ENCODE data around the gene COL8A1. TPM values are rescaled to one million over a fixed set of nuclear protein-coding genes. Genes with fewer than 3 reads are reported as not detected.

Gene COL8A1
- total and polyA plus RNA-seq, 2 donors, result 0.09 to 5.9 TPM

DNA sequence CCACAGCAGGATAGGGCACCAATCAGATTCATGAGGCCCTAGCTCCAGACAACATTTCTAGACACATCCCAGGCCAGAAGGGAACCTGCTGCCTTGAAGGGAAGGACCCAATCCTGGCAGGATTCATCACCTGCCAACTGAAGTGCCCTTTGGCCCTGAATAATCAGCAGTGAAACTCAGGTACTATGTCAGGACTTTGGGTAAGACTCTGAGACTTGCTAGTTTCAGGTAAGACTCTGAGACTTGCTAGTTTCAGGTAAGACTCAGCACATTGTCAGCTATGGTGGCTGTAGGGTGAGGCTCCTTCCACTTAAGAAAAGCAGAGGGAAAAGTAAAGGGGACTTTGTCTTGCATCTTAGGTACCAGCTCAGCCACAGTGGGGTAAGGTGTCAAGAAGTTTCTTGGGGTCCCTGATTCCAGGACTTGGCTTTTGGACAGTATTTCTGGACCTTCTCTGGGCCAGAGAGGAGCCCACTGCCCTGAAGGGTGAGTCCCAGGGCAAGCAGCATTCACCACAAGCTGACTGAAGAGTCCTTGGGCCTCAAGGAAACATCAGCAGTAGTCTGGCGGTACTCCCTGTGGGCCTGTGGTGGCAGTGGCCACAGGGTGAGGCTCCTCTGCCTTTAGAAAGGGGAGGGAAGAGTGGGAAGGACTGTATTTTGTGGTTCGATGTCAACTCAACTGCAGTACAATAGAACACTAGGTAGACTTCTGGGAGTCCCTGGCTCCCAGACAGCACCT lies 13.7 kb upstream of the COL8A1 start:
- Histone ChIP-seq H3K36me3 (ENCODE audit: control insufficient read depth in 2 of 2, insufficient read depth in 2 of 2, low read length in 1 of 2) (no peaks in the 10 kb centered on the region), H3K4me3 (ENCODE audit: low read length in 2 of 2) (no peak overlapping the region), H3K27me3 (ENCODE audit: control insufficient read depth in 2 of 2, insufficient read depth in 1 of 2, low read length in 1 of 2) (no peaks in the 10 kb centered on the region), H3K27ac (ENCODE audit: low read depth in 1 of 2, low read length in 1 of 2) (no peak overlapping the region), H3K4me1 (ENCODE audit: control insufficient read depth in 2 of 2, insufficient read depth in 2 of 2, low read length in 2 of 2) (no peaks in the 10 kb centered on the region), H3K9me3 (ENCODE audit: control insufficient read depth in 2 of 2, insufficient read depth in 1 of 2, low read length in 1 of 2) (no peaks in the 10 kb centered on the region)
- no peak for DNase-seq (ENCODE audit: low read depth in 6 of 9, low spot score in 9 of 9)
- WGBS, result 93% methylated on average over 2 of the region's 2 CpGs

DNA sequence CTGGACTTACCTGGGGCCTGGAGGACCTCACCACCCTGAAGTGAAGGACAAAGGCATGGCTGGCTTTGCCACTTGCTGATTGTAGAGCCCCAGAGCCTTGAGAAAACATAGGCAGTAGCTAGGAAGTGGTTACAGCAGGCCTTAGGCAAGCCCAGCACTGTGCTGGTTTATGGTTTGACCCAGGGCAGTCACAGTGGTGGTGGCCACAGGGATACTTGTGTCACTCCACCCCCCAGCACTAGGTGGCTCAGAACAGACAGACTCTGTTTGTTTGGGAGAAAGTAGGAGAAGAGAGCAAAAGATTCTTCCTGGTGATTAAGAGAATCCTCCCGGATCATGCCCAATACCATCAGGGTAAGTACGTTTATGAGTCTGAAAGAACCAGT lies 13.2 kb upstream of the COL8A1 start:
- H3K4me1 ChIP-seq (ENCODE audit: control insufficient read depth in 2 of 2, insufficient read depth in 2 of 2, low read length in 2 of 2), result no peaks in the 10 kb centered on the region
- H3K27ac ChIP-seq (ENCODE audit: low read depth in 1 of 2, low read length in 1 of 2), result no peak overlapping the region
- H3K4me3 ChIP-seq (ENCODE audit: low read length in 2 of 2), result no peak overlapping the region
- no peaks in the 10 kb centered on the region for H3K27me3 ChIP-seq (ENCODE audit: control insufficient read depth in 2 of 2, insufficient read depth in 1 of 2, low read length in 1 of 2)
- no peaks in the 10 kb centered on the region for H3K36me3 ChIP-seq (ENCODE audit: control insufficient read depth in 2 of 2, insufficient read depth in 2 of 2, low read length in 1 of 2)
- DNase-seq (ENCODE audit: low read depth in 6 of 9, low spot score in 9 of 9), result no peak
- WGBS, result 66% methylated on average over 2 of the region's 2 CpGs
- H3K9me3 ChIP-seq (ENCODE audit: control insufficient read depth in 2 of 2, insufficient read depth in 1 of 2, low read length in 1 of 2), result no peaks in the 10 kb centered on the region

DNA sequence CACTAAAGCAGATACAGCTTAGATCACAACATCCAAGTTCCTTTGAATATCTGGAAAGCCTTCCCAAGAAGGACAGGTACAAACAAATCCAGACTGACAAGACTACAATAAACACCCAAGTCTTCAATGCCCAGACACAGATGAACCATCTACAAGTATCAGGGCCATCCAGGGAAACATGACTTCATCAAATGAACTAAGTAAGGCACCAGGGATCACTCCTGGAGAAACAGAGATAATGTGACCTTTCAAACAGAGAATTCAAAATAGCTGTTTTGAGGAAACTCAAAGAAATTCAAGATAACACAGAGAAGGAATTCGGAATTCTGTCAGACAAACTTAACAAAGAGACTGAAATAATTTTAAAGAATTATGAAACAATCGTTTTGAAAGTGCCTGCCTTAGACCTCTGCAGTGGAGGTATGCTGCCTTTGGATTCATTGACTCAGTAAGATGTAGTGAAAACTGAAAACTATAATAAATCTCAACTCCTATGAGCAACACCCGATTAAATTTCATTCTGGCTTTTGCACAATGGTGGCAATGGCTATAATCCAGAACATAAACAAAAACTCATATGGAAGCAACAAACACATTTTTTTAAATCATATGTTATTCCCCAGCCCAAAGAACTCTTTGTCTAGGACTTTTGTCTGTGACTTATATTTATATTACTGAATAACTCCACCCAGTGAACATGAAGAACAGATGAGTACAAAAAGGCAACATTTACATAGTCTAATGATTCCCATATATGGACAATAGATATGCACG lies 12.6 kb upstream of the COL8A1 start:
- H3K4me1 ChIP-seq (ENCODE audit: control insufficient read depth in 2 of 2, insufficient read depth in 2 of 2, low read length in 2 of 2), result no peaks in the 10 kb centered on the region
- H3K27ac ChIP-seq (ENCODE audit: low read depth in 1 of 2, low read length in 1 of 2), result no peak overlapping the region
- no peaks in the 10 kb centered on the region for H3K36me3 ChIP-seq (ENCODE audit: control insufficient read depth in 2 of 2, insufficient read depth in 2 of 2, low read length in 1 of 2)
- no peak for DNase-seq (ENCODE audit: low read depth in 6 of 9, low spot score in 9 of 9)
- H3K4me3 ChIP-seq (ENCODE audit: low read length in 2 of 2), result no peak overlapping the region
- 89% methylated on average over 4 of the region's 4 CpGs for WGBS
- no peaks in the 10 kb centered on the region for H3K27me3 ChIP-seq (ENCODE audit: control insufficient read depth in 2 of 2, insufficient read depth in 1 of 2, low read length in 1 of 2)
- no peaks in the 10 kb centered on the region for H3K9me3 ChIP-seq (ENCODE audit: control insufficient read depth in 2 of 2, insufficient read depth in 1 of 2, low read length in 1 of 2)

DNA sequence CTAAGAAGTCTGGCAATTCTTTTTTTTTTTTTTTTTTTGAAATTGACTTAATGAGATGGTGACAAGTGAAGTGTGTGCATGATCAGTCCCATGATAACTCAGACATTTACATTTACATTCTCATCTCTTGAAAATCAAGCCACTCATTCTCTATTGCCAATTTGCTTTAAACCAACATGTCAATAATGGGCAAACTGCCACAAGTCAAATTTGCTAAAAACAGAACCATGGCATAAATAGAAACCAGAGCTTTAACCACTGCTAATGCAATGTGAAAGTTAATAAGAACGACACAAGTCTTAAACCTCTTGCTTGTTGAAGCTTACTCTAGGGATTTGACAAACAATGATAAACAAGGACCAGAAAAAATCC lies 12.0 kb upstream of the COL8A1 start:
- Histone ChIP-seq H3K27ac (ENCODE audit: low read depth in 1 of 2, low read length in 1 of 2) (no peak overlapping the region), H3K27me3 (ENCODE audit: control insufficient read depth in 2 of 2, insufficient read depth in 1 of 2, low read length in 1 of 2) (no peaks in the 10 kb centered on the region), H3K4me3 (ENCODE audit: low read length in 2 of 2) (no peak overlapping the region), H3K36me3 (ENCODE audit: control insufficient read depth in 2 of 2, insufficient read depth in 2 of 2, low read length in 1 of 2) (no peaks in the 10 kb centered on the region), H3K4me1 (ENCODE audit: control insufficient read depth in 2 of 2, insufficient read depth in 2 of 2, low read length in 2 of 2) (no peaks in the 10 kb centered on the region), H3K9me3 (ENCODE audit: control insufficient read depth in 2 of 2, insufficient read depth in 1 of 2, low read length in 1 of 2) (no peaks in the 10 kb centered on the region)
- 93% methylated on average over 1 of the region's 1 CpG for WGBS
- no peak for DNase-seq (ENCODE audit: low read depth in 6 of 9, low spot score in 9 of 9)

DNA sequence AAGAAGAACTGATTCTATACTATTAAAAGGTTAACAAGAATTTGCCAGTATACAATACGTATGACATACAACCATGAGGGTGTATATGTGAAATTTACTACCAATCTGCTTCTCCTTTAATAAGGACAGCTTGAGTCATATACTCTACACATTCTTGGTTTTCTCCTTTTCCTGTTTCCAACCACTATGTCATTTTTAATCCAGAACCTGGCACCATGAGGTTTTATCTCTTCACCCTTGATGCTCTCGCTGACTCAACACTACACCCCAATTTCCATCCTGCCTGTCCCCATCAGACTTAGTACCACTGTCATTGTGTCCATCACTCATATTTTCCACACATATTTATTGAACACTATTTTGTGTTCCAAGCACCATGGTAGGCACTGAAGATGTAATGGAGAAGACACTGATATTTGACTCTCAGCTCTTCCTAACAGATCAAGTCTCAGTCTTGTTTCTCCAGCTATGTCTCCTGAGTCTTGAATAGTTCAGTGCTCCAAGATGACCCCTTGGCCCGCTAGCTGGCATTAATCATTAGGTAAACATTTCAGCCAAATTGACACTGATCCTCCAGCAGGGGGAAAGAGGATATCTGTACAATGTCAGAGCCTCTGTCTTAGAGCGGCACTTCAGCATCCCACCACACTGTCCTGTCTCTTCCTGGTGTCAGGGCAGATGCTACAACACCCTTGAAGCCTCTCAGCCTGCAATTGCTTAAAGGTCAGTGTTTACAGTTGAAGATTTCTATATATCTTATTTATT lies 11.2 kb upstream of the COL8A1 start:
- Histone ChIP-seq H3K4me1 (ENCODE audit: control insufficient read depth in 2 of 2, insufficient read depth in 2 of 2, low read length in 2 of 2) (no peaks in the 10 kb centered on the region), H3K4me3 (ENCODE audit: low read length in 2 of 2) (no peak overlapping the region), H3K9me3 (ENCODE audit: control insufficient read depth in 2 of 2, insufficient read depth in 1 of 2, low read length in 1 of 2) (no peaks in the 10 kb centered on the region), H3K27ac (ENCODE audit: low read depth in 1 of 2, low read length in 1 of 2) (no peak overlapping the region), H3K36me3 (ENCODE audit: control insufficient read depth in 2 of 2, insufficient read depth in 2 of 2, low read length in 1 of 2) (no peaks in the 10 kb centered on the region), H3K27me3 (ENCODE audit: control insufficient read depth in 2 of 2, insufficient read depth in 1 of 2, low read length in 1 of 2) (no peaks in the 10 kb centered on the region)
- 70% methylated on average over 4 of the region's 4 CpGs for WGBS
- DNase-seq (ENCODE audit: low read depth in 6 of 9, low spot score in 9 of 9), result no peak

DNA sequence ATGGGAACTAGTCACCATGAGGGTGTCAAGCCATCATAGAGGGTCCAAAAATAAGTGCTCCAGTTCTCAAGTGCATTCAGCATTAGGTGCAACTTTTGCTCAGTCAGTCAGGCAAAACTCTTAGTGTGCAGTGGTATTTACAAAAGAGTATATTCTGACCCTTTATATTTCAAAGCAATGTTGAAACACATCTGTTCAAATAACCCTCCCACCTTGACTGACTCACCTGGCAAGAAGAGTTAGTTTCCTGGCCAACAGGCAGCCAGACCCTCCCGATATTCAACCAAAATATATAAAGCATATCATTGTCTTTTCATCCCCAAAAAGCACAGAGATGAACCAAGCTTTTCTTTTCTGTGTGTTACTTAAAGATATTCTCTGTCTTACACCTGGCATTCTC lies 7.6 kb upstream of the COL8A1 start:
- Histone ChIP-seq H3K4me1 (ENCODE audit: control insufficient read depth in 2 of 2, insufficient read depth in 2 of 2, low read length in 2 of 2) (no peaks in the 10 kb centered on the region), H3K4me3 (ENCODE audit: low read length in 2 of 2) (no peak overlapping the region), H3K36me3 (ENCODE audit: control insufficient read depth in 2 of 2, insufficient read depth in 2 of 2, low read length in 1 of 2) (no peaks in the 10 kb centered on the region), H3K27ac (ENCODE audit: low read depth in 1 of 2, low read length in 1 of 2) (no peak overlapping the region), H3K9me3 (ENCODE audit: control insufficient read depth in 2 of 2, insufficient read depth in 1 of 2, low read length in 1 of 2) (no peaks in the 10 kb centered on the region), H3K27me3 (ENCODE audit: control insufficient read depth in 2 of 2, insufficient read depth in 1 of 2, low read length in 1 of 2) (peaks cover 0 to 6% of the 10 kb centered on the region in 2 donors)
- no peak for DNase-seq (ENCODE audit: low read depth in 6 of 9, low spot score in 9 of 9)
- WGBS, result 92% methylated on average over 1 of the region's 1 CpG

DNA sequence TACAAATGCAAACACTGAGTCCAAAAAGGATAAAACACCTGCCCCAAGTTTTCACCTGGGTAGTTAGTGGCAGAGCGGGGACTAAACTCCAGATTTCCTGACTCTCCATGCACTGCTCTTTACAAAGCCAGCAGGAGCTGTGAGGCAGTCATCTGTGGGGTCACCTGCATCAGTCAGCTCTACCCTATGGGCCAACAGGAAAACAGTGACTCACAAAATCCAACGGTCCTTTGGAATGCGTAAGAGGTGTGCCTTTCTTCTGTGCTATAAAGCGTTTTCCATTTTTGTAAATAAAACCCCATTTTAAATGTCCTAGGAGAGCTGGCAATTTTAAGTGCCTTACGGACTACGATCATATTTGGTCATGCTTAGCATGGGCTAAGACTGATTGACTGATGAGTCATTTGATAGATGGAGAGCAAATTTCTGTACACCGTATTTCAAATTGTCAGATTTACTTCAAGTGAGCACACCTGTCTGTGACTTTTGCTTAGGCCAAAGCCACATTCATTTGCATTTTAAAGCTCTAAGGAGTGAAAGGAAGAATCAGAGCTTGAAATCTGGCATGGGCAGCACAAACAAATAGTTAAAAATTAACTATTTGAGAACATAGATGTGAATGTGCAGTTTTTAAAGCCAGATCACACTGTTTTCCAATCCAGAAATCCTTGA lies 4.4 kb upstream of the COL8A1 start:
- WGBS, result 87% methylated on average over 7 of the region's 7 CpGs
- peaks cover 0 to 2% of the 10 kb centered on the region in 2 donors for H3K4me1 ChIP-seq (ENCODE audit: control insufficient read depth in 2 of 2, insufficient read depth in 2 of 2, low read length in 2 of 2)
- DNase-seq (ENCODE audit: low read depth in 6 of 9, low spot score in 9 of 9), result no peak
- peaks cover 0 to 2% of the 10 kb centered on the region in 2 donors for H3K9me3 ChIP-seq (ENCODE audit: control insufficient read depth in 2 of 2, insufficient read depth in 1 of 2, low read length in 1 of 2)
- H3K27me3 ChIP-seq (ENCODE audit: control insufficient read depth in 2 of 2, insufficient read depth in 1 of 2, low read length in 1 of 2), result peaks cover 13 to 36% of the 10 kb centered on the region in 2 donors
- H3K27ac ChIP-seq (ENCODE audit: low read depth in 1 of 2, low read length in 1 of 2), result no peak overlapping the region
- H3K36me3 ChIP-seq (ENCODE audit: control insufficient read depth in 2 of 2, insufficient read depth in 2 of 2, low read length in 1 of 2), result no peaks in the 10 kb centered on the region
- H3K4me3 ChIP-seq (ENCODE audit: low read length in 2 of 2), result no peak overlapping the region

DNA sequence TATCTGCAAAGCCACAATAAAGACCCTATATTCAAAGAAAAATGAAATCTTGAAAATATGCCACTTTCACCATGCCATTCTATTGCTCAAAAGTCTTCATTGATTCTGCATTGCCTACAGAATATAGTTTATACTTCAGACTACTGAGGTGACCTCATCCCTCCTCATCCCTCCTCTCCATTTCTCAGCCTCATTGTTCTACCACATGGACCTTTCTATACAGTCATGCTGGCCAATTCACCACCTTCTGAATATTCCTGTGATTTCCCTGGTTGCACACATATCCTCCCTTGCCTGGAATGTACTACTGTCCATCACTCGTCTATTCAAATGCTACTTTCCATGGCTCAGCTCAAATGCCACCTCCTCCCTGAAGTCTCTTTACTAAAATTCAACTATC lies 3.5 kb upstream of the COL8A1 start:
- H3K27me3 ChIP-seq (ENCODE audit: control insufficient read depth in 2 of 2, insufficient read depth in 1 of 2, low read length in 1 of 2), result peaks cover 13 to 43% of the 10 kb centered on the region in 2 donors
- 92% methylated on average over 1 of the region's 1 CpG for WGBS

More for the DNA sequence above, 3.5 kb upstream of the COL8A1 start:
- Histone ChIP-seq H3K27ac (ENCODE audit: low read depth in 1 of 2, low read length in 1 of 2) (no peak overlapping the region), H3K4me1 (ENCODE audit: control insufficient read depth in 2 of 2, insufficient read depth in 2 of 2, low read length in 2 of 2) (peaks cover 0 to 2% of the 10 kb centered on the region in 2 donors), H3K9me3 (ENCODE audit: control insufficient read depth in 2 of 2, insufficient read depth in 1 of 2, low read length in 1 of 2) (peaks cover 0 to 2% of the 10 kb centered on the region in 2 donors), H3K4me3 (ENCODE audit: low read length in 2 of 2) (no peak overlapping the region), H3K36me3 (ENCODE audit: control insufficient read depth in 2 of 2, insufficient read depth in 2 of 2, low read length in 1 of 2) (no peaks in the 10 kb centered on the region)
- DNase-seq (ENCODE audit: low read depth in 6 of 9, low spot score in 9 of 9), result no peak

All from thymus (tissue), 11 donors.